ENCODE results near the gene PTPRK.
"Not testable (repeated sequence)": the region's sequence is repeated elsewhere in the genome, so short reads cannot be mapped to it uniquely, and the experiment has no call there.

PTPRK gene

GRCh38 chr6:128438393-128438792, 82.0 kb downstream of the PTPRK start:
- no peak for DNase-seq (ENCODE audit: extremely low spot score)
- TF ChIP-seq HDGF (IDR thresholded peaks at IDR 0.05; ENCODE audit: borderline replicate concordance), result no peak
- no peak for TF ChIP-seq ARNT (IDR thresholded peaks at IDR 0.05)
- no peak for TF ChIP-seq CTBP1 (IDR thresholded peaks at IDR 0.05; ENCODE audit: borderline replicate concordance)
- TF ChIP-seq LEF1 (IDR thresholded peaks at IDR 0.05; ENCODE audit: borderline replicate concordance), result no peak
- no peak for TF ChIP-seq ELF4 (IDR thresholded peaks at IDR 0.05)
- no peak for TF ChIP-seq NFRKB (IDR thresholded peaks at IDR 0.05)
- no peak for TF ChIP-seq TARDBP (IDR thresholded peaks at IDR 0.05)
- no peak for TF ChIP-seq SP1 (IDR thresholded peaks at IDR 0.05)
- no peak for TF ChIP-seq FOXA1 (IDR thresholded peaks at IDR 0.05)
- no peak for TF ChIP-seq L3MBTL2 (conservative IDR thresholded peaks at IDR 0.05)
- ChIA-PET CTCF (no interaction called here), POLR2A (no interaction called here)

GRCh38 chr6:128437685-128438084, 82.7 kb downstream of the PTPRK start:
- ChIA-PET POLR2A (no interaction called here), CTCF (no interaction called here)
- DNase-seq (ENCODE audit: extremely low spot score), result no peak
- TF ChIP-seq TARDBP (IDR thresholded peaks at IDR 0.05), result no peak
- no peak for TF ChIP-seq LEF1 (IDR thresholded peaks at IDR 0.05; ENCODE audit: borderline replicate concordance)
- no peak for TF ChIP-seq SUZ12 (IDR thresholded peaks at IDR 0.05)
- TF ChIP-seq FOXM1 (IDR thresholded peaks at IDR 0.05; ENCODE audit: borderline replicate concordance), result no peak
- no peak for TF ChIP-seq FOXA1 (IDR thresholded peaks at IDR 0.05)
- no peak for TF ChIP-seq CTBP1 (IDR thresholded peaks at IDR 0.05; ENCODE audit: borderline replicate concordance)
- no peak for TF ChIP-seq PKNOX1 (IDR thresholded peaks at IDR 0.05)
- no peak for TF ChIP-seq ZNF384 (IDR thresholded peaks at IDR 0.05)
- TF ChIP-seq SP1 (IDR thresholded peaks at IDR 0.05), result no peak
- TF ChIP-seq L3MBTL2 (conservative IDR thresholded peaks at IDR 0.05), result no peak
- no peak for TF ChIP-seq FOXK2 (IDR thresholded peaks at IDR 0.05)

GRCh38 chr6:128434752-128435151, 85.6 kb downstream of the PTPRK start:
- DNase-seq (ENCODE audit: extremely low spot score); CTCF ChIA-PET; POLR2A ChIA-PET: not testable (repeated sequence)

GRCh38 chr6:128432394-128432793, 88.0 kb downstream of the PTPRK start:
- DNase-seq (ENCODE audit: extremely low spot score), result no peak
- ChIA-PET CTCF (interaction anchor here (0.7 kb wide), 1 partner anchor 410 kb away, joined by 3 read pairs; no protein-coding TSS in a partner anchor), POLR2A (no interaction called here)
- no peak for TF ChIP-seq PKNOX1 (IDR thresholded peaks at IDR 0.05)
- TF ChIP-seq FOXA1 (IDR thresholded peaks at IDR 0.05), result no peak
- TF ChIP-seq SUZ12 (IDR thresholded peaks at IDR 0.05), result no peak
- TF ChIP-seq ZNF384 (IDR thresholded peaks at IDR 0.05), result no peak
- no peak for TF ChIP-seq HDGF (IDR thresholded peaks at IDR 0.05; ENCODE audit: borderline replicate concordance)
- no peak for TF ChIP-seq NFRKB (IDR thresholded peaks at IDR 0.05)
- no peak for TF ChIP-seq L3MBTL2 (conservative IDR thresholded peaks at IDR 0.05)
- TF ChIP-seq FOXM1 (IDR thresholded peaks at IDR 0.05; ENCODE audit: borderline replicate concordance), result no peak
- TF ChIP-seq FOXK2 (IDR thresholded peaks at IDR 0.05), result no peak
- TF ChIP-seq TARDBP (IDR thresholded peaks at IDR 0.05), result no peak
- TF ChIP-seq CTBP1 (IDR thresholded peaks at IDR 0.05; ENCODE audit: borderline replicate concordance), result no peak
- TF ChIP-seq BHLHE40 (IDR thresholded peaks at IDR 0.05; ENCODE audit: borderline replicate concordance), result no peak
- no peak for TF ChIP-seq LEF1 (IDR thresholded peaks at IDR 0.05; ENCODE audit: borderline replicate concordance)
- TF ChIP-seq ELF4 (IDR thresholded peaks at IDR 0.05), result no peak
- TF ChIP-seq ARNT (IDR thresholded peaks at IDR 0.05), result no peak
- TF ChIP-seq SP1 (IDR thresholded peaks at IDR 0.05), result no peak

- POLR2A ChIA-PET, result no interaction called here
- DNase-seq (ENCODE audit: extremely low spot score), result no peak
- CTCF ChIA-PET, result no interaction called here
- TF ChIP-seq PKNOX1 (IDR thresholded peaks at IDR 0.05), result no peak
- TF ChIP-seq L3MBTL2 (conservative IDR thresholded peaks at IDR 0.05), result no peak
- no peak for TF ChIP-seq FOXM1 (IDR thresholded peaks at IDR 0.05; ENCODE audit: borderline replicate concordance)
- no peak for TF ChIP-seq TARDBP (IDR thresholded peaks at IDR 0.05)
- TF ChIP-seq HDGF (IDR thresholded peaks at IDR 0.05; ENCODE audit: borderline replicate concordance), result no peak
- no peak for TF ChIP-seq FOXA1 (IDR thresholded peaks at IDR 0.05)
These were observed 93.3 kb downstream of the PTPRK start for GRCh38 chr6:128427139-128427538.

GRCh38 chr6:128425856-128426255, 94.5 kb downstream of the PTPRK start:
- TF ChIP-seq SUZ12 (IDR thresholded peaks at IDR 0.05) (no peak), TARDBP (IDR thresholded peaks at IDR 0.05) (no peak)
- ChIA-PET POLR2A (no interaction called here), CTCF (interaction anchor here (0.6 kb wide), 1 partner anchor 11 kb away, joined by 3 read pairs; no protein-coding TSS in a partner anchor)
- no peak for DNase-seq (ENCODE audit: extremely low spot score)

GRCh38 chr6:128422871-128423270, 97.5 kb downstream of the PTPRK start:
- TF ChIP-seq TARDBP (IDR thresholded peaks at IDR 0.05), result no peak
- TF ChIP-seq FOXM1 (IDR thresholded peaks at IDR 0.05; ENCODE audit: borderline replicate concordance), result no peak
- no peak for TF ChIP-seq BHLHE40 (IDR thresholded peaks at IDR 0.05; ENCODE audit: borderline replicate concordance)
- no peak for TF ChIP-seq ELF4 (IDR thresholded peaks at IDR 0.05)
- no peak for TF ChIP-seq FOXK2 (IDR thresholded peaks at IDR 0.05)
- no peak for TF ChIP-seq L3MBTL2 (conservative IDR thresholded peaks at IDR 0.05)
- TF ChIP-seq SUZ12 (IDR thresholded peaks at IDR 0.05), result no peak
- no peak for TF ChIP-seq CTBP1 (IDR thresholded peaks at IDR 0.05; ENCODE audit: borderline replicate concordance)
- no peak for TF ChIP-seq ZNF384 (IDR thresholded peaks at IDR 0.05)
- TF ChIP-seq FOXA1 (IDR thresholded peaks at IDR 0.05), result no peak
- no peak for TF ChIP-seq HDGF (IDR thresholded peaks at IDR 0.05; ENCODE audit: borderline replicate concordance)
- no peak for TF ChIP-seq PKNOX1 (IDR thresholded peaks at IDR 0.05)
- no peak for TF ChIP-seq NFRKB (IDR thresholded peaks at IDR 0.05)
- no peak for TF ChIP-seq SP1 (IDR thresholded peaks at IDR 0.05)
- TF ChIP-seq LEF1 (IDR thresholded peaks at IDR 0.05; ENCODE audit: borderline replicate concordance), result no peak
- TF ChIP-seq ARNT (IDR thresholded peaks at IDR 0.05), result no peak
- ChIA-PET POLR2A (no interaction called here), CTCF (no interaction called here)
- DNase-seq (ENCODE audit: extremely low spot score), result no peak

Measured in HEK293T (cell line).